Stimulated activated CD8-positive, alpha-beta memory T cell treated with anti-CD3 and anti-CD28 coated beads, Interleukin-7, amount 100 ng/mL, for 1 hour (primary cell): ENCODE measurements around the gene KRT73.
A peak's percentile ranks its signal among the peaks of the same experiment; 100 is the strongest.

Experiments
- DNase-seq, 2 donors: peaks; one replicate each; pipeline ENCODE4 v3.0.0-alpha.2; 2020; ENCODE audit warnings: low read depth in 2 of 2

KRT73 gene

DNA sequence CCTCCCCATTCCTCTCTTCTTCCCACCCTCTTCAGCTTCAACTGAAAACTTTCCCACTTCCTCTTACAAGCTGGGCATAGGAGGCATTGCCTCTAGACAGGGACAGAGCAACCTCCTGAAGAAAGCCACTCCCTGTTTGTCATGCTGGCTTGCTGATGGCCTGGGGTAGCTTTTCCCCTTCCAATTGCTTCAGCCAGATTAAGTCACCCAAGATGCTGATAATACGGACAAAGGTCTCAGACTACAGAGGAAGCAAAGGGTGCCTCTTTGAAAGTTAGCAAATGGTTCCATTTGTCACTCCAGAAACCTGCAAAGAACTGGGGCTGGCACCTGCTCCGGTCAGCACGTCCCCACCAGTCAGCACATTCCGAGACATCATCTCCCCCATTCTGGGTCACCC, 27.6 kb upstream of the KRT73 start:
- no peak for DNase-seq

- peak; percentile 5 to 9 for DNase-seq
Measured at GRCh38 chr12:52645120-52645761, 26.9 kb upstream of the KRT73 start.

DNA sequence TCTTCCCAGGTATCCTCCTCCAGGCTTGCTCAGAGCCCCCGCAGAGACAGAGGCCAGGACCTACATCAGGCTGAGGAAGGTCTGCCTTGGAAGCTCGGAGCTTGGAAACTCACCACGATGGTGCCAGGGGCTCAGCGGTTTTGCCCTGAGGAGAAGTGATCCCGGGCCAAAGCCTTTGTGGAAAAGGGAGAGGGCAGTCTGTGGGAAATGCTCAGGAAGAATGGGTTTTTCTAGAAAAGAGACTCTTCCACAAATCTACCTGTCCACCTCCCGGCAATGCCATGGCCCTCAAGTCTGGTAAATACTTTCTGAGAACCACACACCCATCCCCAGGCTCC, 25.7 kb upstream of the KRT73 start:
- DNase-seq, result no peak

- no peak for DNase-seq
Measured at GRCh38 chr12:52643233-52644077, 25.1 kb upstream of the KRT73 start.

DNA sequence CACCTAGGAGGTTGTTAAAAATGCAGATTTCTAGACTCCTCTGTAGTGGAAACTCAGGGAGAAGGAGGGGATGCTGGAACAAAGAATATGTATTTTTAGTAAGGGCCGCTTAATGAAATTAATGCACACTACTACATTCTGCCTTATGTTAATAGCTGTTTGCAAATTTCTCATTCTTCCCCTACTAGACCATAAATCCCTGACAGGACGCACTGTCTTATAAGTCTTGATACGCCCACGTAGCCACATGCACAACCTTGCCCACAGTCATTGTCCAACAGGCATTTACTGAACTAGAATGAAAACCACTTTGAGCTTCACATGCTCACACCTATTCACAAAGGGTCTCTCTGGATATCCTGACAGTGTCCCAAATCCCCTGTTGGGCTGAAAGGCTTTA, 23.1 kb upstream of the KRT73 start:
- DNase-seq, result no peak

DNA sequence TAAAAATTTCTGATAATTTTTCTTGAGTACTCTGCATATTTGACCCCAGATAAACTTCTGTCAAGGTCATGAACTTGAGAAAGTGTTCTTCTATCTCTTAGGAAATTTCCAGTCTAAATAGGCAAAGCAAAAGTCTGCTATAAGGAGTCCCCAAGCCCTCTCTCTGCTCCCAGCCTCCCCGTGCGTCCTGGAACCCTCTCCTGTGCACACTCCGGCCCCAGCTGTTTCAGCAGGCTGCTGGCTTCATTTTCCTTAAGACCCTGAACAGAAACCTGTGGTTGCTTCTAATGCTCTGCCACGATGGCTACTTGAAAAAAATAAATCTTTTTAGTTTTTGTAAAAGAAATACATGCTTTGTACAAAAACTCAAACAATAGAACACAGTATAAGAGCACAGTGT, 18.9 kb upstream of the KRT73 start:
- DNase-seq, result no peak

GRCh38 chr12:52636592-52637258, 18.4 kb upstream of the KRT73 start:
- DNase-seq, result no peak

DNA sequence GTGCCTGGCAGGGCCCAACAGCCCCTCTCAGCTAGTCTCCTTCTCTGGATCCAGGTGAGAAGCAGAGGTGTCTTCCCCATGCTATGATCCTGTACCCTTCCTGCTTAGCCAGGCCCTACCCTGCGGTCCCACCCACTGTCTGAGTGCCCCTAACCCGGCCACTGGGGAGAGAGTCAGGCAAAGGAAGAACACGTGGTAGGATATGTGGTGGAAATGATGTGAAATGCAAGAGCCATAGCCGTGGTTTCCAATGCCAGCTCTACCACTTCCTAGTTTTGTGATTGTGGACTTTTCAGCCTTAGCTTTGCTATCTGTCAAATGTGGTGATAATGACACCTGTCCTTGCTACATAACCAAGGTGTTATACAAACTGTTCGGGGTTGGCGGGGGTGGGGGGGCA, 17.8 kb upstream of the KRT73 start:
- DNase-seq, result no peak

DNA sequence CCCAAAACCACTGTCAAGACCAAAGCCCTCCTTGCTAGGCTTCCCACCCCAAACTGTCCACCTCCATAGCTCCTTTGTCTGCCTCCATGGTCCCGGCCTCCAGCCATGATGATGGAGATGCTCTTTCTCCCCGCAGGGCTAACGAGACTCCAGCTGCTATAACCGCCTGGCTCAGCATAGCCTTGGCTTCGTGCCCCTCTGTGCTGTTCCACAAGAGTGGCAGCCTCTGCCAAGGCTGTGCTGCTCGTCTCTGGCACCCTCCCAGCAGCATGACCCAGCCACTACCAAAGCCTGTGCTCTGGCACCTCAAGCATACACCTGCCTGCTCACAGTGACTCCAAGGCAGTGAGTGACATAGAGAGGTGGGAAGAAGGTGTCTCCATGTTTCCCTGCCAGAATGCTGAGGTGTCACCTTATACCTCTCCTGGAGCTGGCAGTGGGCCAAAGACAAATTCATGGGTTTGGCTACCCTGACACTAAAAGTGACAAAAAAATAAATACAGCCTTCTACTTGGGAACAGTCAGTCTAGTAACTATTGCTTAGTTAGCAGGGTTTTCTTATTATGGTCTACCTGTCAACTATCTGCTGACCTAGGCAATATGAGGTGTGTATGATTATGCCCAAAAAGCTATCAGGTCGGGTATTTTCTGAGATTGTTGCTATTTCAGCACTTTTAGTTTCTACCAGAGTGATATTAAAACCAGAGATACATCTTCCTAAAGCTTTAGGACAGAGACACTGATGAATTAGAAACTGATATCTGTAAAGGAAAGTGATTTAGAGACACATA, 16.1 kb upstream of the KRT73 start:
- DNase-seq, result no peak

DNA sequence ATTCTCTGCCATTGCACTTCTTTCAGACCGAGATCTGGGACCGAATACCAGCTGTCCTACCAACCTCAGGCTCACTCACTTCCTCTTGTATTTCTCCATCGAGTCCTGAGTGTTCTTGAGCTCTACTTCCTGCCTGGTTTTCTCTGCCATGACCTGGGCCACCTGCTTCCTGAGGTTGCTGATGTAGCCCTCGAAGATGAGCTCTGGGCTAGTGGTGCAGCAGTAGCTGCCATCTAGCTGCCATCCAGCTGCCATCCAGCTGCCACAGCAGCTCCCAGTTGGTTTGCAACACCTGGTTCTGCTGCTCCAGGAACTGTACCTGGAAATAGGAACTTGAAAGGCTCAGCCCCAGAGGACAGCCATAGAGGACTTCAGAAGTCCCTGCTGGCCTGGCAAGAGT, 15.0 kb upstream of the KRT73 start:
- no peak for DNase-seq

DNA sequence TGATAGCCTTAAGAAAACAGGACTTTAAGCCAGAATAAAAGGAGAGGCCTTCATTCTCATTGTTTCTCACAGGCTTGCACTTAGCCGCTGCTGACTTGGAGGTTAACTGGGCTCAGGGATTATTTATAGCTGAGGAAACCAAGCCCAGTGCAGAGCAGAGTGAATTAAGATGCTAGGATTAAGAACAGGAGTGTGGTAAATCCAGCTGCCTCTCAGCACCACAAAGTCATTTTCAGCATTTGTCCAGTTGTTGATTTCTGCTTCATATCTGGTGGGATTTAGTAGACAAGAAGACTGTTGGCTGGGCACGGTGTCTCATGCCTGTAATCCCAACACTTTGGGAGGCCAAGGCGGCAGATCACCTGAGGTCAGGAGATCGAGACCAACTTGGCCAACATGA, 14.3 kb upstream of the KRT73 start:
- no peak for DNase-seq

- no peak for DNase-seq
Measured at GRCh38 chr12:52631676-52632459, 13.5 kb upstream of the KRT73 start.

DNA sequence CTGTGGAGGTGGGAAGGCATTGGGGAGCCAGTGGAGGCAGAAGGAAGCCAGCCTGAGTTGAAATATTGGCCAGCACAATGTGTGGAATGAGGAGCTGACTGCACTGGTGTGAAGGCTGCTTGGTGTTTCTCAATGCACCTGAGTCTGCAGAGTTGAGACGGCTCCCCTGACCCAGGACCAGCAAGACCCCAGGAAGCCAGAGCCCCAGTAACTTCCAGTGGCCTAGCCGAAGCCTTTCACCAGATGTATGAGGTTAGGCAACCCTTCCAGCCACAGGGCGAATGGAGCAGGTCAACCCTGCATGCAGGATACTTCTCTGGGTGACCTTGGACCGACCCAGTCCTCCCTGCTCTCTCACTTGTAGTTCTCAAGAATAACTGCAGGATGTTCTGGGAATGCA, 12.9 kb upstream of the KRT73 start:
- no peak for DNase-seq

DNA sequence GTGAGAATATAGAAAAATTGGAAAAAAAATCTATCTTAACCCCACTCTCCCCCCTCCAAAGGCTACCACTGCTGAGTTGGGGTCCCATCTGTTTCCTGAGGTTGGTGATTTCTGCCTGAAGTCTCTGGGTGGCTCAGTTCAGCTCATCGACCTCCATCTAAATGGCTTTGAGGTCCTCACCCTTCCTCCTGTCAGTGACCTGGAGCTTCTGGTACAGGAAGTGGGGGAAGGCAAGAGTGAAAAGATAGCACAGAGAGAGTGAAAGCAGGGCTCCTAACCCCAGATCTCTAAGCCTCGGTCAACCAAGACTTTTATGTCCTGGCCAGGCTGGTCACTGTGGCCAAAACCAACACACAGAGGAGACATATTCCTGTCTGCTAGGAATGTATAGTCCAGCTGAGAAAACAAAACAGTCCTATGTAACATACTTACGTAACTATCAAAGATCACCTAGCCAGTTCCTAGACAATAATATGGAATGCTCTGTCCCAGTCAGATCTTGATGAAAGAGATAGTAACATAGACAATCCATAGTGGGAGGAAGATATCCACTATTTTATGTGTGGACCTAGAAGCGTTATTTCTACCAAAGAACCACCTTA, 12.3 kb upstream of the KRT73 start:
- DNase-seq, result no peak

DNA sequence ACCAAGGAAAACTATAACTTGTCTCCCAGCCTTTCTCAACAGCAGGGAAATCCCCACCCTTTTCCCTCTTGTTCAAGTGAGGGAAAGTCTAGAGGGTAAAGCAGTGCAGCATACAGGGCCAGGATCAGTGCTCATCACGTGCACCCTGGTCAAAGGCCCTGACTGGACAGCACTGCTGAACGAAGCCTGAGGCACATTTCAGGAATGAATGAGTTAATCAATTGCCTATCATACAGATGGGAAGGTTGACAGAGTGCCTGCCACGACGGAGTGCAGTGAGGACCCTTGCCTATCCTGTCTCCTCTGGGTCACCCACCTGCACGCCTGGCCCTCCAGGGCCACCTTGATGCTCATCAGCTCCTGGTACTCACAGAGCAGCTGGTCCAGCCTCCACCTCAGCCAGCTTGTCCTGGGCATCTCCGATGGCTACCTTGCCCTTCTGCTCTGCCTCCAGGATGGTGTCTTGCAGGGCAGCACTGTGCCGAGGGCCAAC, 11.7 kb upstream of the KRT73 start:
- no peak for DNase-seq

DNA sequence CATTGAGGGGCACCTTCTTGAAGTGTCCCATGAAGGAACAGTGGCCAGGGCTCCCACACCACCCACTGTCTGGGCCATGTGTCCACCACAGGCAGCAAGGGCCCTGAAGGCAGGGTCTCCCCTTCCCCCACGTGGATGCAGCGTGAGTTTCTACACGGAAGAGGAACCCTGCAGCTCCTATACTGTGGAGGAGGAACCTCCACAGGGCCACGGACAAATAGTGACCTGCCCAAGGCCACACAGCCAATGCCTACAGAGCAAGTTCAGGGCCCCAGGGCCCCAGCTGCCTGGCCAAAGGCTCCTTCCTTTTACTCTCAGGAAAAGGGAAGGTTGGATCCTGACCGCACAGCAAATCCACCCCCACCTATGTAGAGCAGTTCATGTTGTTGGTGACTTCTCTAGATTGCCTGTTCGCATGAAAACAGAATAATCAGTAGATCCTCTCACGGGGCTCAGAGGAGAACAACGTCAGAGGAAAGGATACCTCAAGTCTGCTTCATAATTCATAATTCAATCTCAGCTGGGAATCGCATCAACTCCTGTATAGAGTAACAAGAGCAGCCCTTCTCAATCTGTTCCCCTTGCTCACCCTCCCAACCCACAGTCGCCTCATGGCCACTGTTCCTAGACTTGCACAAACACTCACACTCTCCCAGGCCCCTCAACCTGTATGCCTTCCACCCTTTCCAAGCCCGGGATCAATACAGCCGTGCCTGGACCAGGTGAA, 11.1 kb upstream of the KRT73 start:
- DNase-seq, result no peak

- DNase-seq, result no peak
Measured at GRCh38 chr12:52628841-52629240, 10.5 kb upstream of the KRT73 start.

DNA sequence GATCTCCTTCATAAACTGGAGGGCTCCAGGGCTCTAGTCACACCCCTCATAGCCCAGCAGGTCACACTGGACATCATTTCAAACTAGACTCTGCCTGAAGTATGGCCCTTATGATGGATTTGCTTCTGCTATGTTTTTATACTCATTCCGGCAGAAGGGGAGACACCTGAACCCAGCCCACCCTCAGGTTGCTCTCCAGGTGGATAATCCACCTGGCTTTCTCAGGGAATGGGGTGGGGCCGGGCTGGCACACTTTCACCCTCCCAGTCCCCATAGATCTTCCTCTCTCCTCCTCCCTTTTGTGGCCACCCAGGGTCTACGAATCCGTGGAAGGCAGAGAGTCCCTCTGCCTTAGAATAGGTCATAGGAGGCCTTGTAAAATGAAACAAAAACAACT, 9.8 kb upstream of the KRT73 start:
- DNase-seq, result no peak

DNA sequence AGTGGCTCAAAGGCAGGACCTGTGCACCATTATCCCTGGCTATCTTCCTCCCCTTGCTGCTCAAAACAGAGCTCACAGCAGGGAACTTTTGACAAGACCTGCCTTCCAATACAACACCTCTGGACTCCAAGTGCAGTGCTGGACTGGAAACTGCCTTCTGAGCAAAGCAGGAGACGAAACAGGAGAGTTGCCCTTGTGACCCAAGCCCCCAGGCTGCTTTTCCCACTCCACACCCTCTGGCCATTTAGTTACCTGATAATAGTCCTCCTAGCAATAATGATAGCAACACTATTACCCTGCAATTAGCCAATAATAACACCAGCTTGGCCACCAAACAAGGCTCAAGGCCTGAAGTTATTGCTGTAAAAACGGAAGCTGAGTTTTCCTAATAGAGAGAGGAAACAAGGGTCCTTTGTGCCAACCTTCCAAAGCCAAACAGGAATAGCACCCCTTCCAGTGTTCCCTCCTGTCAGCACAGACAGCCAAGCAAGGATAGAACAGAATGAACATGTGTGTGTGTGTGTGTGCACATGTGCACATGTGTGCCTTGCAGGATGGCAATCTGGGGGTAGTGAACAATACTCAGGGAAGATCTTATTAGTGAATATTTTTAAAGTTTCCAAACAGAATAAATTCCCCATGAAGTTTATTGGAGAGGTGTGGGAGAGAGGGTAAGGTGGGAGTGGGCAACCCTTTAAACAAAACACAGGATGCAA, 9.2 kb upstream of the KRT73 start:
- no peak for DNase-seq

GRCh38 chr12:52622349-52622748, 4.0 kb upstream of the KRT73 start:
- no peak for DNase-seq
